ENCODE results near the gene PTPRG.
"Not testable (repeated sequence)": the region's sequence is repeated elsewhere in the genome, so short reads cannot be mapped to it uniquely, and the experiment has no call there.

GRCh38 chr3:61760783-61761182, 199.4 kb downstream of the PTPRG start:
- not testable (repeated sequence) for TF ChIP-seq CTCF (conservative IDR thresholded peaks at IDR 0.05; ENCODE audit: low read length); EZH2phosphoT487 (IDR thresholded peaks at IDR 0.05; ENCODE audit: borderline replicate concordance)

Measured in Loucy (cell line).